Ishikawa (cell line): ENCODE results near the gene GID8.

Experiments used
- CEBPB ChIP-seq: IDR thresholded peaks from 2 replicates; pipeline ENCODE4 v1.6.1; 2012
- CREB1 ChIP-seq: IDR thresholded peaks from 2 replicates; pipeline ENCODE4 v1.6.1; 2012; ENCODE audit warnings: low read depth
- EGR1 ChIP-seq: IDR thresholded peaks from 2 replicates; pipeline ENCODE4 v1.6.1; 2012
- EP300 ChIP-seq: IDR thresholded peaks from 2 replicates; pipeline ENCODE4 v1.6.1; 2012; ENCODE audit warnings: borderline replicate concordance
- FOXM1 ChIP-seq: IDR thresholded peaks from 2 replicates; pipeline ENCODE4 v1.6.1; 2012; ENCODE audit warnings: low read depth, borderline replicate concordance
- MAX ChIP-seq: IDR thresholded peaks from 2 replicates; pipeline ENCODE4 v1.6.1; 2012
- NFIC ChIP-seq: IDR thresholded peaks from 2 replicates; pipeline ENCODE4 v1.6.1; 2012
- RAD21 ChIP-seq: IDR thresholded peaks from 2 replicates; pipeline ENCODE4 v1.6.1; 2012; ENCODE audit warnings: low read depth
- REST ChIP-seq: IDR thresholded peaks from 2 replicates; pipeline ENCODE4 v1.6.1; 2012; ENCODE audit warnings: low read depth, mild to moderate bottlenecking
- TAF1 ChIP-seq: IDR thresholded peaks from 2 replicates; pipeline ENCODE4 v1.6.1; 2012; ENCODE audit warnings: low read depth, mild to moderate bottlenecking
- TCF12 ChIP-seq: IDR thresholded peaks from 2 replicates; pipeline ENCODE4 v1.6.1; 2012; ENCODE audit warnings: low read depth
- TEAD4 ChIP-seq: IDR thresholded peaks from 2 replicates; pipeline ENCODE4 v1.6.1; 2012
- USF1 ChIP-seq: IDR thresholded peaks from 2 replicates; pipeline ENCODE4 v1.6.1; 2012
- YY1 ChIP-seq: IDR thresholded peaks from 2 replicates; pipeline ENCODE4 v1.6.1; 2012; ENCODE audit warnings: low read depth
- ZBTB7A ChIP-seq: IDR thresholded peaks from 2 replicates; pipeline ENCODE4 v1.6.1; 2012; ENCODE audit warnings: low read depth

Gene GID8

GRCh38 chr20:62950741-62951140 lies 12.8 kb downstream of the GID8 start:
- no peak for TF ChIP-seq YY1

GRCh38 chr20:62951143-62951895 lies 13.4 kb downstream of the GID8 start:
- no peak for TF ChIP-seq YY1
- no peak for TF ChIP-seq CREB1
- TF ChIP-seq RAD21, result no peak
- no peak for TF ChIP-seq MAX
- TF ChIP-seq TEAD4, result no peak
- TF ChIP-seq REST, result no peak
- no peak for TF ChIP-seq CEBPB
- no peak for TF ChIP-seq EGR1
- no peak for TF ChIP-seq FOXM1
- no peak for TF ChIP-seq EP300
- no peak for TF ChIP-seq USF1
- TF ChIP-seq NFIC, result no peak
- TF ChIP-seq TAF1, result no peak
- no peak for TF ChIP-seq TCF12
- TF ChIP-seq ZBTB7A, result no peak

- TF ChIP-seq EGR1 (no peak), RAD21 (no peak), USF1 (no peak), NFIC (no peak), MAX (no peak), TCF12 (no peak), CEBPB (no peak), FOXM1 (no peak), ZBTB7A (no peak), EP300 (no peak), TAF1 (no peak)
Observed at GRCh38 chr20:62951896-62952372, 14.0 kb downstream of the GID8 start.

- TF ChIP-seq YY1 (no peak), FOXM1 (no peak), TEAD4 (no peak), CREB1 (no peak), EP300 (no peak), ZBTB7A (no peak), USF1 (no peak), MAX (no peak)
Observed at GRCh38 chr20:62952373-62952967, 14.5 kb downstream of the GID8 start, which contains the start of gene SLC17A9. Gene SLC17A9 (plus strand): TSS chr20:62952709. CDS start chr20:62952831, 122 bp downstream.

GRCh38 chr20:62952968-62953838 lies 15.3 kb downstream of the GID8 start:
- TF ChIP-seq EP300, result no peak
- TF ChIP-seq RAD21, result no peak
- TF ChIP-seq TAF1, result no peak
- TF ChIP-seq TEAD4, result no peak
- TF ChIP-seq MAX, result no peak
- no peak for TF ChIP-seq FOXM1
- TF ChIP-seq CEBPB, result no peak
- no peak for TF ChIP-seq YY1
- TF ChIP-seq NFIC, result no peak
- no peak for TF ChIP-seq EGR1
- TF ChIP-seq TCF12, result no peak
